Thymus (tissue), 11 donors: ENCODE measurements around the gene UBFD1. TPM values are rescaled to one million over a fixed set of nuclear protein-coding genes. Genes with fewer than 3 reads are reported as not detected.

Experiments used
- DNase-seq, 9 donors: peaks; one replicate each; pipeline ENCODE4 v3.0.0-alpha.2; 2013; ENCODE audit warnings: low spot score in 9 of 9, low read depth in 6 of 9, missing footprints in 1 of 9
- H3K27ac ChIP-seq, 2 donors: one replicate each; pipeline ENCODE4 v1.5.1; 2013; ENCODE audit warnings: control low read depth in 1 of 2, low read depth in 1 of 2, low read length in 1 of 2, mild to moderate bottlenecking in 1 of 2, moderate library complexity in 1 of 2
- H3K27me3 ChIP-seq, 2 donors: one replicate each; pipeline ENCODE4 v1.5.1; 2013; ENCODE audit warnings: low read length in 1 of 2; ENCODE audit not compliant: control insufficient read depth in 2 of 2, insufficient read depth in 1 of 2
- H3K36me3 ChIP-seq, 2 donors: one replicate each; pipeline ENCODE4 v1.5.1; 2013; ENCODE audit warnings: low read length in 1 of 2, mild to moderate bottlenecking in 1 of 2, moderate library complexity in 1 of 2; ENCODE audit not compliant: control insufficient read depth in 2 of 2, insufficient read depth in 2 of 2
- H3K4me1 ChIP-seq, 2 donors: one replicate each; pipeline ENCODE4 v1.5.1; 2013; ENCODE audit warnings: low read length in 2 of 2; ENCODE audit not compliant: control insufficient read depth in 2 of 2, insufficient read depth in 2 of 2
- H3K4me3 ChIP-seq, 2 donors: one replicate each; pipeline ENCODE4 v1.5.1; 2013; ENCODE audit warnings: low read length in 2 of 2, control low read depth in 1 of 2, mild to moderate bottlenecking in 1 of 2
- H3K9me3 ChIP-seq, 2 donors: one replicate each; pipeline ENCODE4 v1.5.1; 2013; ENCODE audit warnings: low read length in 1 of 2, mild to moderate bottlenecking in 1 of 2; ENCODE audit not compliant: control insufficient read depth in 2 of 2, insufficient read depth in 1 of 2
- WGBS: extraction: QIAGEN DNeasy Blood & Tissue Kit; methylation state at CpG from one replicate; pipeline ENCODE4 v1.1.7; 2013; 5-methylcytosine and 5-hydroxymethylcytosine counted together
- polyA plus RNA-seq: library from polyadenylated mRNA; stranded (reverse); fragments of 200-250 nt; gene quantifications from one replicate; pipeline ENCODE4 v1.2.3, GENCODE V29; 2013
- total RNA-seq: library from RNA; stranded (reverse); fragments of 120-200 nt; gene quantifications from one replicate; pipeline ENCODE4 v1.2.4, GENCODE V29; 2013
- donor health status: healthy.

UBFD1 gene
- total and polyA plus RNA-seq, 2 donors = 14.4 to 26.5 TPM

DNA sequence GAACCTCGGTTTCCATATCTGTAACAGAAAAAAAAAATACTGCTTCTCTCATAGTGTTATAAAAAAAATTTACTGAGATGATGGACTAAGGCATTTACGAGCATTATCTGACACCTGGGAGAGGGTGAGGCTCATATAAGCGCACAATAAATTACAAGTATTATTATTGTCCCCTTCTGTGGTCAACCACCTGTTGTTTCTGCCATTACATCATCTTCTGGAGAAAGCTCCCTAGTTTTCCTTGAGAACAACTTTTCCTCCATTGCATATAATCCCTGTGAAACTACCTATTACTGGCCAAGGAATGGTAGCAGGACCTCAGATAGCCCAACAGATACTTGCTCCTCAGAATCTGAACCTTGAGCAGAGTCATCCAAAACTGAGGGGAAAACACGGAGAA, 35.6 kb upstream of the UBFD1 start:
- Histone ChIP-seq H3K9me3 (no peaks in the 10 kb centered on the region), H3K4me3 (no peak overlapping the region), H3K36me3 (peaks cover 8 to 19% of the 10 kb centered on the region in 2 donors), H3K4me1 (peaks cover 0 to 3% of the 10 kb centered on the region in 2 donors), H3K27me3 (no peaks in the 10 kb centered on the region), H3K27ac (no peak overlapping the region)
- DNase-seq = no peak
- WGBS = 98% methylated on average over 4 of the region's 4 CpGs

DNA sequence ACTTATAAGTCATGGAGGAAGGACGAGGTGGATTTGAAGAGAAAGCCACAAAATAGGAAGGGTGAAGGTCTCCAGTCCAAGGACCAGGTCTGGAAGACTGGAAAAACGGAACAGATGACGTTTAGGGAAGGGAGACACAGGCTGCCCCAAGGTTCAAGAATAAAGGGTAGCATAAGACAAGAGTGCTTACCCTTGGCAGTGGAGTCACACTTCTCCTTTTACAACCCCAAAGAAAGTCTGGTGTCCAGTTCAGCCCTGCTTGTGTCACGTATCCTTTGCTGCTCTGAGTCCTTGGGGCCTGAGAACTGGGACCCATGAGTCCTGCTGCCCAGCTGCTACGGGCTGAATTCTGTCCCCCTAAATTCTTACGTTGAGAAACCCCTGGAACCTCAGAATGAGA, 34.2 kb upstream of the UBFD1 start:
- Histone ChIP-seq H3K27me3 (no peaks in the 10 kb centered on the region), H3K4me1 (peaks cover 0 to 5% of the 10 kb centered on the region in 2 donors), H3K4me3 (no peak overlapping the region), H3K36me3 (peaks cover 8 to 22% of the 10 kb centered on the region in 2 donors), H3K27ac (peak overlapping the region; percentile 52 to 63), H3K9me3 (no peaks in the 10 kb centered on the region)
- no peak for DNase-seq
- WGBS = 96% methylated on average over 6 of the region's 6 CpGs

- no peaks in the 10 kb centered on the region for H3K27me3 ChIP-seq
- peaks cover 8 to 22% of the 10 kb centered on the region in 2 donors for H3K36me3 ChIP-seq
- 93% methylated on average over 7 of the region's 7 CpGs for WGBS
- no peaks in the 10 kb centered on the region for H3K9me3 ChIP-seq
- H3K4me3 ChIP-seq = no peak overlapping the region
- H3K27ac ChIP-seq = peak overlapping the region; percentile 25 to 63
- peaks cover 0 to 5% of the 10 kb centered on the region in 2 donors for H3K4me1 ChIP-seq
- DNase-seq = no peak
Measured at GRCh38 chr16:23523876-23524385, 33.6 kb upstream of the UBFD1 start.

DNA sequence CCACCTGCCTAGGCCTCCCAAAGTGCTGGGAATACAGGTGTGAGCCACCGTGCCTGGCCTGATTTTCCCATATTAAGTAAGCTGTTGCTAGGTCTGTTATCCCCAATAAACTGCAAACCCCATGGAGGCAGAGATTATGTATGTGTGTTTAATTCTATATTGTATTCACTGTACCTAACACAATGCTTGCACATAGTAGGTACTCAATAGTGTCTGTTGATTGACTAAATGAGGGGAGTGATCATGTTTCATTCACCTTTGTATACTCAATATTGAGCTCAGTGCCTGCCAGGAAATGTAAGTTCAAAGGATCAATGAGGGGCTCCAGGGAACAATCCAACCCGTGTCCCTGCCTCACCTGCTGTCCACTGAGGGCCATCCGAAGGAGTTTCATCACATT, 32.6 kb upstream of the UBFD1 start:
- Histone ChIP-seq H3K9me3 (no peaks in the 10 kb centered on the region), H3K27ac (peak overlapping the region in 1 of 2 donors; percentile 37), H3K27me3 (no peaks in the 10 kb centered on the region), H3K4me3 (no peak overlapping the region), H3K36me3 (peaks cover 12 to 26% of the 10 kb centered on the region in 2 donors), H3K4me1 (peaks cover 0 to 9% of the 10 kb centered on the region in 2 donors)
- no peak for DNase-seq
- WGBS = 99% methylated on average over 3 of the region's 3 CpGs

GRCh38 chr16:23527961-23528643, 29.4 kb upstream of the UBFD1 start:
- Histone ChIP-seq H3K36me3 (peaks cover 16 to 27% of the 10 kb centered on the region in 2 donors), H3K4me1 (peaks cover 0 to 9% of the 10 kb centered on the region in 2 donors), H3K4me3 (no peak overlapping the region), H3K27me3 (no peaks in the 10 kb centered on the region), H3K27ac (peak overlapping the region in 1 of 2 donors; percentile 55), H3K9me3 (no peaks in the 10 kb centered on the region)
- WGBS = 95% methylated on average over 11 of the region's 11 CpGs
- no peak for DNase-seq

DNA sequence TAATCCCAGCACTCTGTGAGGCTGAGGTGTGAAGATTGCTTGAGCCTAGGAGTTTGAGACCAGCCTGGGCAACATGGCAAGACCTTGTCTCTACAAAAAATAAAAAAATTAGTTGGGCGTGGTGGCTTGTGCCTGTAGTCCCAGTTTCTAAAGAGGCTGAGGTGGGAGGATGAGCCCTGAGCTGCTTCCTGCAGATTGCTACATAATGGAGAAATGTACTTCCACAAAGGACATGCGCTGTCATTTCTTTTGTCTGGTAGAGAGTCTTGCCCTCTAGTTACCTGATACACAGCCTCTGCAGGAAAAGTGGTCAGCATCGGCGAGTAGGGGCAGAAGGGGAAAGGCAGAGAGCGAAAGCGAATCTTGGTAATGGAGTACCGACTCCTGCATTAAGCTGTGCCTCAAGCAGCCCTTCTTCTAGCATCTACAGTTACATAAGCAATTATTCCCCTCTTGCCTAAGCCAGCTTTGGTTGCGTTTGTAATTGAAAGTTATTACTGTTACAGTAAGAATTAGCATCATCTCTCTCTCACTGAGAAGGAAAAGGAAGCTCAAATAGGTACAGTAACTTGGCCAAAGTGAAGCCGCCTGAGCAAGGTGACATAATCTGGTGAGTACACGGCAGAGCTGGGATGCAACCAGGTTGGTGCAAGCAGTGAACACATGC, 28.8 kb upstream of the UBFD1 start:
- WGBS = 96% methylated on average over 10 of the region's 10 CpGs
- Histone ChIP-seq H3K36me3 (peaks cover 21 to 26% of the 10 kb centered on the region in 2 donors), H3K4me1 (peaks cover 0 to 9% of the 10 kb centered on the region in 2 donors), H3K27me3 (no peaks in the 10 kb centered on the region), H3K27ac (peak overlapping the region in 1 of 2 donors; percentile 66), H3K4me3 (no peak overlapping the region), H3K9me3 (no peaks in the 10 kb centered on the region)
- DNase-seq = no peak

GRCh38 chr16:23530062-23530461, 27.5 kb upstream of the UBFD1 start:
- Histone ChIP-seq H3K27ac (peak overlapping the region; percentile 3 to 30), H3K27me3 (no peaks in the 10 kb centered on the region), H3K9me3 (no peaks in the 10 kb centered on the region), H3K36me3 (peaks cover 22 to 31% of the 10 kb centered on the region in 2 donors), H3K4me3 (no peak overlapping the region), H3K4me1 (peaks cover 0 to 14% of the 10 kb centered on the region in 2 donors)
- DNase-seq = no peak
- WGBS = 95% methylated on average over 5 of the region's 5 CpGs

DNA sequence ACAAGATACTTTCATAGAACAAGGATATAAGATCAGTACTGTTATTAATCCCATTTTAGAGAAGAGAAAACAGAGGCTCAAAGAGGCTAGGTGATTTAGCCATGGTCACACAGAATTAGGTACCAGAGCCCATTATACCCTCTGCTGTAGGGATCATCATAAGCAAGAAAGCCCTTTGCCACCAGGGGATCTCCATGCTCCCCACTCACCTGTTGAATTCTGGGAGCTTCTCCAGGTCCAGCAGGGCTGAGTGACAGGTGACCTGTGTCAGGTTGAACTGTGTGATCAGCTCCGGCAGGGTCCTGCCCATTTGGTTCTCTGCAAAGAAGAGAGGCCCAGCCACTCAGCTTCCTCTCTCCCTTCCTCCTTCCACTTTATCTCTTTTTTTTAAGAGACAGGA, 25.1 kb upstream of the UBFD1 start:
- Histone ChIP-seq H3K27ac (no peak overlapping the region), H3K36me3 (peaks cover 22 to 29% of the 10 kb centered on the region in 2 donors), H3K4me1 (peaks cover 0 to 17% of the 10 kb centered on the region in 2 donors), H3K4me3 (no peak overlapping the region), H3K9me3 (no peaks in the 10 kb centered on the region), H3K27me3 (no peaks in the 10 kb centered on the region)
- 100% methylated on average over 1 of the region's 1 CpG for WGBS
- DNase-seq = no peak
